ENCODE results near the gene SMARCE1.

The SMARCE1 gene

DNA sequence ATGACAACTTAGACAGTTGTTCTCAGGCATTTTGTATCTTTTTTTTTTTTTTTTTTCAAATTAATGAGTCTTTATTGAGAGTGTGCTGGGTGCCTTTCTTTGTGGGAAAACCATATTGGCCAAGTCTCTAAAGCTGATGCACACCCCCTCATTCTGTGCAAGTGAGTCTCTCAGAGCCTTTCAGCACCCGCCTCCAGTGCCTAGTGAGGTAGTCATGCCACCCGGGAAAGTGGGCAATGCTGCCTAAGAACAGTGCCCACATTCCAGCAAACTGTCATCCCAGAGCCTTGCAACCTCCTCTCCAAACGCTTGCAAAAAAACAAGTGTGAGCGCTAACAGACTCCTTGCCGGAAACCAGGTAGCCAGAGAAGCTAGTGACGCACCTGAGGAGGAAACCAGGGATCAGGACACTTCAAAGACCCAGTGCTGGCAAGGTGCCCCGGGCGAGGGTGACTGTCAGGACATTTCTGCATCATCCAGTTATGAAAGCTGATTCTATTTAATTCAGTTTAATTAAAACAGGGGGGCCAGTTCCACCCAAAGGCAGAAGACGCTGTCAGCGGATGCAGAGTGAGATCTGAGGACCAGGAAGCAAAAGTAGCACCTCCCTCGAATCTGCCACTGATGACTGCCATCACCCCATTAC is 34.9 kb downstream of the SMARCE1 start:
- Histone ChIP-seq H3K27ac (no peak overlapping the region), H3K4me3 (no peak overlapping the region), H3K36me3 (ENCODE audit: insufficient read depth, low read length) (no peaks in the 10 kb centered on the region), H3K9me3 (ENCODE audit: low read depth, low read length) (no peaks in the 10 kb centered on the region), H3K9ac (ENCODE audit: insufficient read length) (no peak overlapping the region)
- DNase-seq (ENCODE audit: low read depth, low spot score), result no peak
- TF ChIP-seq EZH2 (IDR thresholded peaks at IDR 0.05) (no peak), FOXP2 (optimal IDR thresholded peaks at IDR 0.05; ENCODE audit: control extremely low read depth, extremely low read length, insufficient read depth) (no peak), POLR2AphosphoS5 (IDR thresholded peaks at IDR 0.05; ENCODE audit: borderline replicate concordance, low read depth, low read length) (no peak)

DNA sequence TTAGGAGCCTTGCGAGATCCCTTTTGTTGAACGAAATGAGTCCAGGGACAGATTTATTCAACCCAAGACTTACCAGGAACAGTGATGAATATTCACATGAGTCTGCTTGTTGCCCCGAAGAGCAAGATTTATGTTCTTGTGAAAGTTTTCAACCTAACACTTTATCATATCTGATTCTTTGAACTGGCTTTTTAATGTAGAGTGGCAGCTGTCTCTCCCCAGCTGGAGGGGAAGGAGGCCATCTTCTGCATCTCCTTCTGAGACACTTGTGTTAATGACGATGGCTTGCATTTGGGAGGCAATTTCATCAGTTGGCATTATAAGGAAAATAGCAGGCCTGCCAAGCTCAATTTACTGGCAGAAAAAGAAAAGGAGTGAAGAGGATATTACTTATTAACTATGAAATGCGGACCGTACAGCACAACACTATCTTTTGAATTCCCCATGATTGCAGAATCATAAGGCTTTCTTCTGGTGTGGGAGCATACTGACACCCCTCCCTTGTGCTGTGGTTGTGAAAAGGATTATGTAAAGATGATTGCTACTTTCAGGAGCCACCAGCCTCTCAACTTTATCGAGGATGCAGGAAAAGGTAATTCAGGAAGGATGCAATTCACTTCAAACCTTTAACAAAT is 35.7 kb downstream of the SMARCE1 start:
- TF ChIP-seq FOXP2 (optimal IDR thresholded peaks at IDR 0.05; ENCODE audit: control extremely low read depth, extremely low read length, insufficient read depth) (no peak), POLR2AphosphoS5 (IDR thresholded peaks at IDR 0.05; ENCODE audit: borderline replicate concordance, low read depth, low read length) (no peak), EZH2 (IDR thresholded peaks at IDR 0.05) (no peak)
- Histone ChIP-seq H3K27ac (no peak overlapping the region), H3K4me3 (no peak overlapping the region), H3K9ac (ENCODE audit: insufficient read length) (no peak overlapping the region), H3K36me3 (ENCODE audit: insufficient read depth, low read length) (no peaks in the 10 kb centered on the region), H3K9me3 (ENCODE audit: low read depth, low read length) (no peaks in the 10 kb centered on the region)
- no peak for DNase-seq (ENCODE audit: low read depth, low spot score)

DNA sequence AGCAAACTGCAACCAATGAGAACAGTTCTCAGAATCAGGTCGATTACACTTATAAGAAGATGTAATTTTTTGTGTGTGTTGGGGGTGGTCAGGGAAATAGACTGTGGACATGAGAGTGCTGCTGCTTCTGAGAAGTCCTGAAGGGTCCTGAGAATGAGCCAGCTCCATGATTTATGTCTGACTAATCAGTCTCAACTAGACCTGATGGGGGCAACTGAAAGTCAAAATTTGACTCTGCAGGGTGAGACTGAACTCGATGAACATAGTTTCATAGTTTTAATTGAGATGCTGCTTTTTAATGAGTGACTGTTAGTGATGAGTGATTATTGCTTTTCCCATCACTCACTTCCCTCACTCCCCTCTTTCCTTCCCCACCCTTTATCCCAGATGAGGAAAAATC is 37.3 kb downstream of the SMARCE1 start:
- no peak overlapping the region for H3K4me3 ChIP-seq
- TF ChIP-seq POLR2AphosphoS5 (IDR thresholded peaks at IDR 0.05; ENCODE audit: borderline replicate concordance, low read depth, low read length) (no peak), EZH2 (IDR thresholded peaks at IDR 0.05) (no peak), FOXP2 (optimal IDR thresholded peaks at IDR 0.05; ENCODE audit: control extremely low read depth, extremely low read length, insufficient read depth) (no peak)
- DNase-seq (ENCODE audit: low read depth, low spot score), result no peak
- no peak overlapping the region for H3K9ac ChIP-seq (ENCODE audit: insufficient read length)
- no peak overlapping the region for H3K27ac ChIP-seq
- no peaks in the 10 kb centered on the region for H3K9me3 ChIP-seq (ENCODE audit: low read depth, low read length)
- no peaks in the 10 kb centered on the region for H3K36me3 ChIP-seq (ENCODE audit: insufficient read depth, low read length)

DNA sequence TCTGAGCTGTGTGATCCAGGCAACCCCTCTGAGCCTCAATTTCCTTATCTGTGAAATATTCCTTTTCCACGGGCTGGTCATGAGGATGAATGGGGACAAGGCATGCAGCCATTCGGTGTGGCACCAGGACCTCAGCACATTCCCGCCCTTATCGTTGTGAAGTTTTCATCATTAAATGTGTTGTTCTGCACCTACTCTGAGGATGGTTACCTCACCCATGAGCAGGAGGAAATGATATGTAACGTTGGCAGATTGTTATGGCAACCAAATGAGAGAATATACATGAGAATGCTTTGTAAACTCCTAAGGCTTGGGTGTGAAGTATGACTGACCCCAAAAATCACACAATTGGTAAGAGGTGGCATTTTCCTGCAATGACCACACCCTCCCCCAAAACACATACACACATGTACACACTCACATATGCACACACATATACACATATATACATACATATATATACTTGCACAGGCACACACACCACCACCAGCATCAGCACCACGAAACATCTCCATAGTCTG is 39.5 kb downstream of the SMARCE1 start:
- no peaks in the 10 kb centered on the region for H3K9me3 ChIP-seq (ENCODE audit: low read depth, low read length)
- H3K4me3 ChIP-seq, result no peak overlapping the region
- no peak overlapping the region for H3K27ac ChIP-seq
- TF ChIP-seq POLR2AphosphoS5 (IDR thresholded peaks at IDR 0.05; ENCODE audit: borderline replicate concordance, low read depth, low read length) (no peak), FOXP2 (optimal IDR thresholded peaks at IDR 0.05; ENCODE audit: control extremely low read depth, extremely low read length, insufficient read depth) (no peak), EZH2 (IDR thresholded peaks at IDR 0.05) (no peak)
- no peak for DNase-seq (ENCODE audit: low read depth, low spot score)
- H3K9ac ChIP-seq (ENCODE audit: insufficient read length), result no peak overlapping the region
- H3K36me3 ChIP-seq (ENCODE audit: insufficient read depth, low read length), result no peaks in the 10 kb centered on the region

DNA sequence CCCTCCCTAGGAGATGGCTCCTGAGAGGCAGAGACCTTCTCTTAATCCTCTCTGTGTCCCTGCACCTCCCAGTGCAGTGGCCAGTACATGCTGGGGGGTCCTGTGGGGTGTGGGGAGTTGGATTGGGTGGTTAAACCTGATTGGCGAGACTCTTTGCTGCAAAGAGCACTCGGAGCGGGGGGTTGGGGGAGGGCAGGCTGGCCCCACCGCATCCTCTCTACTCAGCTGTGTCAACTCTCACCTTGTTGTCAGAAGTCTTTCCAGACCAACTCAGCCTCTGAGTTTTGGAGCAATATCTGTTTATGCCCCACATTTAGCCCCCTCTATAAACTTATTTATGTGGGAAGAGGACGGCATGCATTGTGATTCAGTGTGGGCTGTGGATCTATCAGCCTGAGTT is 40.0 kb downstream of the SMARCE1 start:
- no peak for DNase-seq (ENCODE audit: low read depth, low spot score)
- TF ChIP-seq EZH2 (IDR thresholded peaks at IDR 0.05) (no peak), POLR2AphosphoS5 (IDR thresholded peaks at IDR 0.05; ENCODE audit: borderline replicate concordance, low read depth, low read length) (no peak), FOXP2 (optimal IDR thresholded peaks at IDR 0.05; ENCODE audit: control extremely low read depth, extremely low read length, insufficient read depth) (no peak)
- Histone ChIP-seq H3K9ac (ENCODE audit: insufficient read length) (no peak overlapping the region), H3K27ac (no peak overlapping the region), H3K9me3 (ENCODE audit: low read depth, low read length) (no peaks in the 10 kb centered on the region), H3K4me3 (no peak overlapping the region), H3K36me3 (ENCODE audit: insufficient read depth, low read length) (no peaks in the 10 kb centered on the region)

DNA sequence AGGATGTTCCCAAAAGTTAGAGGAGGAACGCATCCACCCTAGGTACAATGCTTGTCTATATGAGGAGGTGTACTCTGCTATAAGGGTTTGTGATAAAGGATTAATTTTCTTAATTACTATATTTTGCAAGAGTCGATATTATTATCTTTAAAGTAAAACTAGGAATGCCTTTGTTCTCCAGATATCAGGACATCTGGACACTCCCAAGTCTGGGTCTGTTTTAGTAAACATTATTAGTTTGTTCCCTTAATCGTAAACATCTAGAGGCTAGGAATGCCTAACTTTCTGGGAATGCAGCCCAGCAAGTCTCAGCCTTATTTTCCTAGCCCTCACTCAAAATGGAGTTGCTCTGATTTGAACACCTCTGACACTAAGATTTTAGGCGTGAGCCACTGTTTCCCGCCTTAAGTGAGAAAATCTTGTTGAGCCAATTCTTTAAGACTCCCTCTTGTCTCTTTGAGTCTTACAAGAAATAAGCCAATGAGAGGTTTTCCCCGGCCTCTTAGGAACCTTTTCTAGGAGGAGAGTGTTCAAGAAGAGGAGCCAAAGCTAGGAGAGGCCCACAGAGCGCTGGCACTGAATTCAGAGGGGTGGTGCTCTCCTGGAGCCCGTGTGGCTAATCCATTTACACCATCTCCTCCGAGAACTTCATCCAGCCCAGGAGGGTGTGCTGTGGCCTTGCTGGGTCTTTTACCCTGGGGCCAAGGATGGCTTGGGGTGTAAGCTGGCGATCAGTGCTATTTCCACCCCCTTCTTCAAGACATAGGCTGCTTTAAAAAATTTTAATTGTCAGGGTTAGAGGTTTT is 40.9 kb downstream of the SMARCE1 start:
- no peak overlapping the region for H3K4me3 ChIP-seq
- no peak for DNase-seq (ENCODE audit: low read depth, low spot score)
- H3K27ac ChIP-seq, result no peak overlapping the region
- H3K36me3 ChIP-seq (ENCODE audit: insufficient read depth, low read length), result no peaks in the 10 kb centered on the region
- TF ChIP-seq FOXP2 (optimal IDR thresholded peaks at IDR 0.05; ENCODE audit: control extremely low read depth, extremely low read length, insufficient read depth) (no peak), POLR2AphosphoS5 (IDR thresholded peaks at IDR 0.05; ENCODE audit: borderline replicate concordance, low read depth, low read length) (no peak)
- no peaks in the 10 kb centered on the region for H3K9me3 ChIP-seq (ENCODE audit: low read depth, low read length)
- no peak overlapping the region for H3K9ac ChIP-seq (ENCODE audit: insufficient read length)

DNA sequence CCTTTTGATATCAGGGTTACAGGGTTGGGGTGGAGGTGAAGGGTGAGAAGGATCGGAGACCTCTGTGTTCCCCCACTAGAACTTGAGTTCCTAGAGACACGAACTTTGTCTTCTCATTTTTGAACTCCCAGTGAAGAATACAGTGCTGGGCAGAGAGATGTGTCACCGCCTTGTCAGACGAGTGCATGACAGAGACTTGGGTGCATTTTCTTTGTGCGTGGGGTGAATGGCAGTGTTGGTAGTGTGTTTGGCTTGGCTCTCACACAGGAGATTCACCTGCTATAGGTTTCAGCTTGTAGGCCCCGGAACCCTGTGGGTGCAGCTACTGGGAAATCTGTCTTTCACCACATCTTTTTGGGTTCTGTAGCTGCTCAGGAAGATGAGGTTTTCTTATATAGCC is 42.3 kb downstream of the SMARCE1 start:
- TF ChIP-seq EZH2 (IDR thresholded peaks at IDR 0.05) (no peak), FOXP2 (optimal IDR thresholded peaks at IDR 0.05; ENCODE audit: control extremely low read depth, extremely low read length, insufficient read depth) (no peak), POLR2AphosphoS5 (IDR thresholded peaks at IDR 0.05; ENCODE audit: borderline replicate concordance, low read depth, low read length) (no peak)
- H3K9me3 ChIP-seq (ENCODE audit: low read depth, low read length), result no peaks in the 10 kb centered on the region
- no peak for DNase-seq (ENCODE audit: low read depth, low spot score)
- H3K9ac ChIP-seq (ENCODE audit: insufficient read length), result no peak overlapping the region
- no peaks in the 10 kb centered on the region for H3K36me3 ChIP-seq (ENCODE audit: insufficient read depth, low read length)
- H3K27ac ChIP-seq, result no peak overlapping the region
- no peak overlapping the region for H3K4me3 ChIP-seq
